Measurements from ENCODE around the gene CD48. TPM values are rescaled to one million over a fixed set of nuclear protein-coding genes. Genes with fewer than 3 reads are reported as not detected.

CD48 gene
- polyA plus RNA-seq, 1 of the 3 experiments (the other 2 are of a cell fraction): not detected

DNA sequence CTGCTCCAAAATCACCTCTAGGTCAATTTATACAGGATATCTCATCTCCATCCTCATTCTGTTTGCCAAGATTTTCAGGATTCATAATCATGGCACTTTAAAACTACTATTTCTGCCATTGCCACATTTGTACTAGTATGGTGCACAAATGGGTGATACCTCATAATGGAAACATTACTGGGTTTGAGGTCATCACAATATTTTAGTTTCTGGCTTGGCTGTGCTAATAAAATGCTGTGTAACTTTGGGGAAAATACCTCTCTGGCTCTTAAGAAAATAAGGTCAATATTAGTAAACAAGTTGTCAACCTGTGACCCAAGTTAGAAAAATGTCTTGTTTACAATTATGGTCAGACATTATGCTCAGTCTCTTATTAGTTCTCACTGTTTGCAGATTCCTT, 22.7 kb upstream of the CD48 start:
- H3K4me1 ChIP-seq (ENCODE audit: control insufficient read depth in 1 of 2, insufficient read depth in 2 of 2, low read depth in 1 of 2, low read length in 1 of 2): no peaks in the 10 kb centered on the region
- no peaks in the 10 kb centered on the region for H3K9me3 ChIP-seq
- no peaks in the 10 kb centered on the region for H4K20me1 ChIP-seq (ENCODE audit: insufficient read depth)
- TF ChIP-seq FOSL2 (IDR thresholded peaks at IDR 0.05; ENCODE audit: borderline replicate concordance, low read depth) (no peak), MEF2A (IDR thresholded peaks at IDR 0.05; ENCODE audit: borderline replicate concordance, low read depth) (no peak), NFIC (IDR thresholded peaks at IDR 0.05; ENCODE audit: borderline replicate concordance) (no peak), EP300 (IDR thresholded peaks at IDR 0.05; ENCODE audit: borderline replicate concordance in 1 of 2, low read depth in 1 of 2, low read length in 1 of 2) (no peak), MXI1 (IDR thresholded peaks at IDR 0.05; ENCODE audit: low read depth, low read length) (no peak), CTCF (IDR thresholded peaks at IDR 0.05) (no peak), ELF1 (IDR thresholded peaks at IDR 0.05) (no peak), MAX (IDR thresholded peaks at IDR 0.05; ENCODE audit: low read depth) (no peak)
- TF ChIP-seq, protein P1, sequence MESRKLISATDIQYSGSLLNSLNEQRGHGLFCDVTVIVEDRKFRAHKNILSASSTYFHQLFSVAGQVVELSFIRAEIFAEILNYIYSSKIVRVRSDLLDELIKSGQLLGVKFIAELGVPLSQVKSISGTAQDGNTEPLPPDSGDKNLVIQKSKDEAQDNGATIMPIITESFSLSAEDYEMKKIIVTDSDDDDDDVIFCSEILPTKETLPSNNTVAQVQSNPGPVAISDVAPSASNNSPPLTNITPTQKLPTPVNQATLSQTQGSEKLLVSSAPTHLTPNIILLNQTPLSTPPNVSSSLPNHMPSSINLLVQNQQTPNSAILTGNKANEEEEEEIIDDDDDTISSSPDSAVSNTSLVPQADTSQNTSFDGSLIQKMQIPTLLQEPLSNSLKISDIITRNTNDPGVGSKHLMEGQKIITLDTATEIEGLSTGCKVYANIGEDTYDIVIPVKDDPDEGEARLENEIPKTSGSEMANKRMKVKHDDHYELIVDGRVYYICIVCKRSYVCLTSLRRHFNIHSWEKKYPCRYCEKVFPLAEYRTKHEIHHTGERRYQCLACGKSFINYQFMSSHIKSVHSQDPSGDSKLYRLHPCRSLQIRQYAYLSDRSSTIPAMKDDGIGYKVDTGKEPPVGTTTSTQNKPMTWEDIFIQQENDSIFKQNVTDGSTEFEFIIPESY (IDR thresholded peaks at IDR 0.05; ENCODE audit: borderline replicate concordance, low read depth): no peak
- ChIA-PET POLR2A (no interaction called here), CTCF (no interaction called here)
- no peaks in the 10 kb centered on the region for H3K79me2 ChIP-seq (ENCODE audit: insufficient read depth)
- no peaks in the 10 kb centered on the region for H3F3A ChIP-seq (replicated peaks; ENCODE audit: insufficient read depth)
- H3K4me2 ChIP-seq: no peak overlapping the region
- no peaks in the 10 kb centered on the region for H3K9me2 ChIP-seq
- no peak overlapping the region for H3K4me3 ChIP-seq (ENCODE audit: low read depth in 2 of 2, low read length in 1 of 2)
- H2AFZ ChIP-seq (ENCODE audit: low read depth): no peak overlapping the region
- H3K27ac ChIP-seq (ENCODE audit: low read depth in 2 of 2, low read length in 1 of 2): no peak overlapping the region
- H3K36me3 ChIP-seq (replicated peaks in 1 of 2; ENCODE audit: control insufficient read depth in 1 of 2, insufficient read depth in 2 of 2, low read length in 1 of 2): no peaks in the 10 kb centered on the region
- H3K9ac ChIP-seq: no peak overlapping the region
- no peaks in the 10 kb centered on the region for H3K27me3 ChIP-seq (ENCODE audit: insufficient read depth)
- DNase-seq: no peak

GRCh38 chr1:160733898-160734297, 22.3 kb upstream of the CD48 start:
- CTCF ChIA-PET: no interaction called here
- POLR2A ChIA-PET: no interaction called here
- no peak overlapping the region for H3K4me2 ChIP-seq

More at GRCh38 chr1:160733898-160734297, 22.3 kb upstream of the CD48 start:
- Histone ChIP-seq H3K4me3 (ENCODE audit: low read depth in 2 of 2, low read length in 1 of 2) (no peak overlapping the region), H4K20me1 (ENCODE audit: insufficient read depth) (no peaks in the 10 kb centered on the region), H3K79me2 (ENCODE audit: insufficient read depth) (no peaks in the 10 kb centered on the region), H3K9ac (no peak overlapping the region), H3K36me3 (replicated peaks in 1 of 2; ENCODE audit: control insufficient read depth in 1 of 2, insufficient read depth in 2 of 2, low read length in 1 of 2) (no peaks in the 10 kb centered on the region), H3K27me3 (ENCODE audit: insufficient read depth) (no peaks in the 10 kb centered on the region), H3K27ac (ENCODE audit: low read depth in 2 of 2, low read length in 1 of 2) (no peak overlapping the region), H3K4me1 (ENCODE audit: control insufficient read depth in 1 of 2, insufficient read depth in 2 of 2, low read depth in 1 of 2, low read length in 1 of 2) (no peaks in the 10 kb centered on the region), H3F3A (replicated peaks; ENCODE audit: insufficient read depth) (no peaks in the 10 kb centered on the region), H3K9me2 (no peaks in the 10 kb centered on the region), H3K9me3 (no peaks in the 10 kb centered on the region), H2AFZ (ENCODE audit: low read depth) (no peak overlapping the region)
- DNase-seq: no peak
- TF ChIP-seq SMC3 (IDR thresholded peaks at IDR 0.05; ENCODE audit: low read depth, low read length): no peak
- TF ChIP-seq ELF1 (IDR thresholded peaks at IDR 0.05): no peak
- TF ChIP-seq NFIC (IDR thresholded peaks at IDR 0.05; ENCODE audit: borderline replicate concordance): no peak
- no peak for TF ChIP-seq EZH2phosphoT487 (IDR thresholded peaks at IDR 0.05; ENCODE audit: borderline replicate concordance, low read depth)
- TF ChIP-seq USF1 (IDR thresholded peaks at IDR 0.05; ENCODE audit: borderline replicate concordance, low read depth): no peak
